Measurements from ENCODE around the gene FBXW8.
"Not testable (repeated sequence)": the region's sequence is repeated elsewhere in the genome, so short reads cannot be mapped to it uniquely, and the experiment has no call there.

FBXW8 gene

DNA sequence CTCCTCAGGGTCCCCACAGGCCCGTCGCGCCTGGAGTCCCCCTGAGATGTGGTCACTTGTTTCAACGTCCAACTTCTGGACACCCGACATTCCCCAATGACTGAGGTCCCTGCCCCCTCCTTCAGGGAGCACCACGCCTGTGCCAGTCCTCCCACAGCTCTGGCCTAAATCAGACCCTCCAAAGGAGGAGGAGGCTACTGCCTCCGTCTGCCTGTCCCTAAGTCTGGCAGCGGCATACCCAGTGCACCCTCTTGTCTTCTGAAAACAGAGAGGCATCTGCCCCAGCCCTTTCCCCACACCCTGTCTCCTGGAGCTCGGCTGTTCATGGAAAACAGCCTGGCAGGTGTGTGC lies 142.3 kb downstream of the FBXW8 start:
- no peak for DNase-seq (ENCODE audit: low read depth in 2 of 2)

DNA sequence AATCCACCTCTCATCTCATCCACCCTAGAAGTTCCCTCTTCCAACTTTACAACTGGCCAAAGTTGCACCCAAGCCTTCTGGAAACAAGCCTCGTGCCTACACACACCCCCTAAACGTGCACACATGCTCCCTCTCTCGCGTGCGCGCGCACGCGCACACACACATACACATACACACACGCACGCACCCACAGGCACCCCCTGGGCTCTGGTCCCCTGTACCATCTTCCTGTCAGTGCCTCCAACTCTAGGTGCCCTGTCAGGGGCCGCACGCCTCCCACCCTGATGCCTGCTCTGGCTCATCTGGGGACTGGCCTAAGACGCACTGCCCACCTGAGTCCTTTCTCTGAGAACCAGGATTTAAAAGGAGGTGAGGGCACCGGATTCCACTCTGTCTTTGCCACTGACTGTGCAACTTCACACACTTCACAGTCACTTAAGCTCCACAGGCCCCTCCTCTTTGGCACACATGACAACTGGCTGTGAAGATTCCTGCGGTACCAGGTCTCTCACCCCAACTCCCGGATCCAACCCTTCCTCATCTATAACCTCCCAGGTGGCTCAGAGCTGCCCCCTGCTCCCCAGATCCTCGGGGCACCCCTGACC lies 142.9 kb downstream of the FBXW8 start:
- DNase-seq (ENCODE audit: low read depth in 2 of 2): no peak

DNA sequence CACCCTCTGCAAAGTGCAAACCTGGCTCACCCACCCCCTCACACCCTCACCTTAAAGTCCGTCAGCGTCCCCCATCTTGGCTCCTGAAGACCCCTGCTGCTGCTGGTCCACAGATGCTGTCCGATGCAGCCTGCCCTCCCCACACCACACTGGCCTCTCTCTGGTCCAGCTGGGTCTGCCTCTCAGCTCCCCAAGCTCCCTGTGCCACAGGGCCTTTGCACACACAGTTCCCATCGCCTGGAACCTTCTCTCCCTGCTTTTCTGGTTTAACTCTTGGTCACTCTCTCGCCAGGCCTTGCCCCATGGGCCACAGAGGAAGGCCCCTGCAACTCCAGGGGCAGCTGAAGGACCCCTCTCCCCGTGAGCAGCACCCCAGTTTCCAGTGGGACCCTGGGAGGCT lies 143.5 kb downstream of the FBXW8 start:
- no peak for DNase-seq (ENCODE audit: low read depth in 2 of 2)

DNA sequence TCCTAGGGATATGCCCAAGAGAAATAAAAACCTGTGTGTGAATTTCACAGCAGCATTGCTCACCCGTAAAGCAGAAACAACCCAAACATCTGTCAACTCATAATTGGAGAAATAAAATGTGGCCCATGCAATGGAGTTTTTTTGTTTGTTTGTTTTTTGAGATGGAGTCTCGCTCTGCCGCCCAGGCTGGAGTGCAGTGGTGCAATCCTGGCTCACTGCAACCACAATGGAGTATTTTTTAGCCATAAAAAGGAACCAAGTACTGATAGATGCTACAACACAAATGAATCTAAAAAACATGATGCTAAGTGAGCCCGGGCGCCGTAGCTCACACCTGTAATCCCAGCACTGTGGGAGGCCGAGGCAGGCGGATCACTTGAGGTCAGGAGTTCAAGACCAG lies 146.9 kb downstream of the FBXW8 start:
- not testable (repeated sequence) for DNase-seq (ENCODE audit: low read depth in 2 of 2)

DNA sequence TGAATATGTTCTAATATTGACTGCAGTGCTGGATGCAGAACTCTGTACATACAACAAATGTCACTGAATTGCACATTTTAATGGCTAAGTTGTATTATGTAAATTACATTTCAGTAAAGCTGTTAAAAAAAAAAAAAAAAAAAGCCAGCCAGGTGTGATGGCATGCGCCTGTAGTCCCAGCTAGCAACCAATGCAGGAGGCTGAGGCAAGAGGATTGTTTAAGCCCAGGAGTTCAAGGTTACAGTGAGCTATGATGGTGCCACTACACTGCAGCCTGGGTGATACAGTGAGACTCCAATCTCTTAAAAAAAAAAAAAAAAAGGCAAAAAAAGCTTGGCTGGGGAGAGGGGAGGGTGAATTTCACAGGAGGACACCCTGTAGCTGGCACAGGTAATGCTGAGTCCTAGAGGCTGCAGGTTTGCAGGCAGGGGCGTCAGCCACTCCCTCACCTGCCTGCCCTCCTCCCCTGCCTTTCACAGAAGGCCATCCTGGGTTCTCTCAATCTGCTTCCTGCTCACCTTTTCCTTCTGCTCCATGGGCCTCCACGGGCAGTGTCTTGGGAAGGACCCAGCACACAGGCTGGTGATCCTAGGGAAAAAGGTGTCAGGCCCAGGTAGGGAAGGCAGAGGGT lies 147.8 kb downstream of the FBXW8 start:
- DNase-seq (ENCODE audit: low read depth in 2 of 2): no peak

DNA sequence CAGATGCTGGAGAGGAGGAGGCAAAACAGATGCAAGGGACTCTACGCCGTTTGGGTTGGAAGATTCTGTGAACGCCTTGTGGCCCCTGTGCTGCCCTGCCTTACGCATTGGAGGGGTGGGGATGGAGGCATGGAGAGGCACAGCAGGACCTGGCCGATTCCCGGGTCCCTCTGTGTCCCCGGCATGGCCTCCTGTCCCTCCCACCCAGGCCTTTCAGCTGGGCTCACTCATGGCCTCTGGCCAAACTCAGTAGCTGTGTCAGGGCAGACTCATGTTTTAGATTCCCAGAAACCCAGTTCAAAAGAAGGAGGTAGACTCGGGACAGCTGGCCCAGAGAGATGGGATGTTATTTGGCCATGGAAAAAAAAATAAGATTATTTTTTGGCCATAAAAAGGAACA lies 148.4 kb downstream of the FBXW8 start:
- DNase-seq (ENCODE audit: low read depth in 2 of 2): no peak

DNA sequence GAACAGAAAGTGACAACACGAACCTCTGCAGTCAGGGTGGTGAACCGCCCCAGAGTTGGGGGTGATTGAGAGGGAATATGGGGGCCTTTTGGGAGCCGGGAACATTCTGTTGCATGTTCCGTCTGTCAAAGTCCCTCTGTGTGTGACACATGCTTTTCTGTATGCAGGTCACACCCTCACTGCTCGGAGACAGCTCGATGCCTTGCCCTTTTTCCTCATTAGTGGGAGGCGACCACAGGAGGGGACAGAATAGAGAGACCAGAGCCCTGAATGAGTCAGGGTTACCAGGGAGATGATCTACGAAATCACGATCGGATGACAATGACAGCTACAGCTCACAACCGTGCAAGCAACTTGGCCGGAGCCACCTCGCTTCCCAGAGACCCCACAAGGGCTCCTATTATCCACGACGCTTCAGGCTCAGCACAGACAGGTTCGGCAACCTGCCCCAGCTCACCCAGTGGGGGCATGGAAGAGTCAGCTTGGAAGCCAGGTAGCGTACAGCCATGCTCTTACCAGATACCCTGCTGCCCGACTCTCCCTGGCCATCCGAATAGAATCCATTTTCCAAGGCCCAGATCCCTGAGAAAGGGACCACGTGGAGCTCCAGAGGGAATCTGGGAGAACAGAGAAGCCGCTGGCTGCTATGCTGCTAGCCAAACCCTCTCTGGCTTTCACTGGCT lies 149.6 kb downstream of the FBXW8 start:
- no peak for DNase-seq (ENCODE audit: low read depth in 2 of 2)

DNA sequence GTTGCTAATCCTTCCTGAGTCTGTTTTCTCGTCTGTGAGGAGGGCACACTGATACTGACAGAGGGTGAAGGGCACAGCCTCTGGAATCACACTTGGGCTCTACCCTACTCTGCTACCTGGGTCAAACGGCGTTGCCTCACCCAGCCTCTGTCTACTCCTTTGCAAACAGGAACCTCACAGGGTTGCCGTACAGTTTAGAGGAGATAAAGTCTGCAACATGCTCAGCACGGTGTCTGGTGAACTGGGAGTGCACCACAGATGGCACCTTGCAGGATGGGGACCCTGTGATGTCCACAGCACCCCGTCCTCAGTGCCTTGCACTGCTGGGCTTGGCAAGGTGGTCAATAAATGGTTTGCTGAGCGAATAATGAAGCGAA lies 150.2 kb downstream of the FBXW8 start:
- DNase-seq (ENCODE audit: low read depth in 2 of 2): no peak

DNA sequence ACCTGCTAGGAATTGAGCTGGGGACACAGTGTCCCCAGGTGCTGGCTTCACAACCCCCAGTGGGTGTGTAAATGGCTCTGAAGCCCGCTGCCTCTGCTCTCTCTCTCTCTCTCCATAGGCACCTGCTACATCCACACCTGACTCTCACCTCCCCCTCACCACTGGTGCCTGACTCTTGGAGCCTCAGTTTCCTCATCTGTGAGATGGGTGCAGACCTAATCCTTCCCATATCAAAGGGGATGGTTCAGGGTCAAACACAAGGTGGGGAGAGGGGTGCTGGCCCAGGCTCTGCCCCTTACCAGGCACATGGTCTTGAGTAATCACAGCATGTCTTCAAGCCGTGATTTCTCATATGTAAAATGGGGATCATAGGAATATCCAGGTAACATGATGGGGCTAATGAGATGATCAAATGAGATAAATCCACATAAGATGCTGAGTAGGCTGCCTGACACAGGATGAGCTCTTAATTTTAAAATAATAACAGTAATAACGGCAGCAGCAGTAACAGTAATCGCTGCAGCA lies 150.9 kb downstream of the FBXW8 start:
- no peak for DNase-seq (ENCODE audit: low read depth in 2 of 2)

DNA sequence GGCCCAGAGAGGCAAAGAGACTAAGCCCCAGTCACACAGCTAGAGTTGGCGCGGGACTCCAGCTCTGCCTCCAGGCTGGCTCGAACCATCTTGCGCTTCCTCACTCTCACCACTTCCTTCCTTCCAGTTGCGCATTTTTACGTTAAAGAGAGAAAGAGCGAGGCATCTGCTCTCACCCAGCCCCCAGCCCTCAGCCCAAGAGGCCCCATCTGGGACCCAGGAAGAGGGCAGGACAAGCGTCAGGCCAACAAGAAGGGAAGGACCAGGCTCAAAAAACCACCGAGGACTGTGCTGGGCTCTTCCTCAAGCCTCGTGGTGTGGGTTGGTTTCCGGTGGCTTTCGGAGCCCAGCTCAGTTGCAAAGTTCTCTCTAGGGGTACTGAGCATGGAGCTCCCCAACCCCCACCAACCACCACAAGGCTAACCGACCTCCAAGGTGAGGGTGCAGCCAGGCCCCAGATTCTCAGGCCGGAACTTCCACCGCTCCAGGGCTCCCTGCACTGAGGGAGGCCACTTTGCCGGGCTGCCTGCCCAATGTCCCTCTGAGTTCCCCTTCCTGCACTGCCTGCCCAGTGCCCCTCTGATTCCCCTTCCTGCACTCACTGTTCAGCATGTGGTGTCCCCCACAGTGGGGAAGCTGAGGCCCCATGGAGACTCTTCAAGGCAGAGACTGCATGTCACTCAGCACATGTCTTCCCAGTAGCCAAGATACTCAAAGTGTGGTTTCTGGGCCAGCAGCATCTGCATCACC lies 152.6 kb downstream of the FBXW8 start:
- no peak for DNase-seq (ENCODE audit: low read depth in 2 of 2)

DNA sequence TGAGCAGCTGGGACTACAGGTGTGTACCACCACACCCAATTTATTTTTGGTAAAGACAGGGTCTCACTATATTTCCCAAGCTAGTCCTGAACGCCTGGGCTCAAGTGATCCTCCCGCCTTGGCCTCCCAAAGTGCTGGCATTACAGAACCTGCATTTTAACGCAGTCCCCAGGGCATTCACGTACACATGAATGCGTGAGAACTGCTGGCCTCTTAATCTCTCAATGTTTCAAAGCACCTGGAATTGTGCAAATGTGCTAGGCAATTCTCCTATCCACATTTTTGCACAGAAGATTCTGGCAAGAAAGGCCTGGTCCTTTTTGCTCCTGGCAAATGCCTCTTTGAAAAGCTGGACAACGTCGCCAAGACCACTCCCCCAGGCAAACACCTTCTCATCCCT lies 153.3 kb downstream of the FBXW8 start:
- DNase-seq (ENCODE audit: low read depth in 2 of 2): no peak

DNA sequence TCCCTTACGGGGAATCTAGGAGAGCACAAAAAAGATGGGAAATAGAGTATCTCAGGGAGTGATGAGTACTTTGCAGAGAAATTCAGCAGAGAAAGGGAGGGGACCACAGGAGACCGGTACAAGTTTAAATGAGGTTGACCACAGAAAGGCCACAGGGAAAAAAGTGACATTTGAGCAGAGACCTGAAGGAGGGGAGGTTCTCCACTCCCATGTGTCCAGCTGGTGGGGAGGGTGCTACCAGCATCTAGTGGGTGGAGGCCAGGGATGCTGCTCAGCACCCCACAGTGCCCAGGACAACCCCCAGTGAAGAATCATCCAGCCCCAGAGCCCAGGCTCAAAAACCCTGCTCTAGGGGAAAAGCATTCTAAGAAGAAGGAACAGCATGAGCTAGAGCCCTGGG lies 153.8 kb downstream of the FBXW8 start:
- no peak for DNase-seq (ENCODE audit: low read depth in 2 of 2)

DNA sequence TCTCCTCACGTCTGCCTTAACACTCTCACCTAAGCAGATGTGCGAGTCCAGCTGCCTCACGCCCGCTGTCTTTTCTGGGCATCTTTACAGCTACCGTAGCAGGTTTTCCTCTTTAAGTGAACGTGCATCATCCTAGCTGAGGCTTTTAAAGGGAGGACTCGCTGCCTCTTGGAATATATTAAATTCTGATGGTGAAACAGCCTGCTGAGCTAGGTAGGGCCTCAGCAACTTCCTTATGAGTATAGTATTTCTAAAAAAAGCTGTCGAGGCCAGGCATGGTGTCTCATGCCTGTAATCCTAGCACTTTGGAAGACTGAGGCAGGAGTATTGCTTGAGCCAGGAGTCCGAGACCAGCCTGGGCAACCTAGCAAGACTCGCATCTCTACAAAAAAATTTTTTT lies 156.3 kb downstream of the FBXW8 start:
- DNase-seq (ENCODE audit: low read depth in 2 of 2): no peak

DNA sequence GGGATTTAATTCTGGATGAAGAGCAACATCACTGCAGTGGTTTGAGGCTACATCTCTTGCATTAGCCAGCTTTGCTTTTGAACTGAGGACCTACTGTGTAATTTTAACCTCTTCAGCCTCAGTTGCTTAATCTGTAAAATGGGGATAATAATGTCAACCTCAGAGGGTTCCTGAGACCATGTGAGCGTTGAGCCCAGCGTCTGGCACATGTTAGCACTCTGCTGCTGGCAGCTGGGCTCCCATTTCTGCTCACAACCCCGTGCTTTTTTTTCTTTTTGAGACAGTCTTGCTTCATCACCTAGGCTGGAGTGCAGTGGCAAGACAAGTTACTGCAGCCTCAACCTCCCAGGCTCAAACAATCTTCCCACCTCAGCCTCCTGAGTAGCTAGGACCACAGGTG lies 156.9 kb downstream of the FBXW8 start:
- DNase-seq (ENCODE audit: low read depth in 2 of 2): no peak

DNA sequence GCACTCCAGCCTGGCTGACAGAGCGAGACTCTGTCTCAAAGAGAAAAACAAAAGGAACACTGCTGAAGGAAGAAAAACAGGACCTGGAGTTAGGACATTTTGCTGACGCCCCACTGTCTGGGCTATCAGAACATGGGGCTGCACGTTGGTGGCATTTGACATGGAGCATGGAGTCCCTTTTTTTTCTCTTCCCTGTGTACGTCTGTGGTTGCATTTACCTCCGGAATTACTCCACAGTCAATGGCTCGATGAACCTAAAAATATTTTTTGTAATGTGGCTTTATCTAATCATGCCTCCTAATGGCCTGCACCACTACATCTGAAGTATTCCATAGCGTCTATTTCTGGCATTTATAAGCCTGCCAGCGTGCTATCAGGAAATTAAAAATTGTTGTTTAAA lies 157.7 kb downstream of the FBXW8 start:
- no peak for DNase-seq (ENCODE audit: low read depth in 2 of 2)

DNA sequence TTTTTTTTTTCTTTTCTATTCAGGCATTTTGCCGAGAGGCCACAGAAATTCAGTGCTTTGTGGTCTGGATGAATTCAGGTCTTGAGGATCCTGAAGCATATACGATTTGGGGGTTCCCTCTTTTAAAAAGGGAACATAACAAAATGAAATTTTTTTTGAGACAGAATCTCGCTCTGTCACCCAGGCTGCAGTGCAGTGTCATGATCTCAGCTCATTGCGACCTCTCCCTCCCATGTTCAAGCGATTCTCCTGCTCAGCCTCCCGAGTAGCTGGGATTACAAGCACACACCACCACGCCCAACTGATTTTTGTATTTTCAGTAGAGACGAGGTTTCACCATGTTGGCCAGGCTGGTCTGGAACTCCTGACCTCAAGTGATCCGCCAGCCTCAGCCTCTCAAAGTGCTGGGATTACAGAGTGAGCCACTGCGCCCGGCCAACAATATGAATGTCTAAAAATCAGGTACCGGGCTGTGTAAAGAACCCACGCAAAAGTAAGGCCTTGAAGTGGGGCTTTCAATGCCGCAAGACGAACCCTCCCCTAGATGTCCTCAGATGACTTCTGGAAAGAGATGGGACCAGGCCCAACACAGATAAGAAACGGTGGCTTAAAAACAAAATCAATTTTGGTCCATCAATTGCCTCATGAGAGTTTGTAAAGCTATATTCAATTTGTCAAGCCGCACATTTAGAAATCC lies 158.5 kb downstream of the FBXW8 start:
- no peak for DNase-seq (ENCODE audit: low read depth in 2 of 2)

DNA sequence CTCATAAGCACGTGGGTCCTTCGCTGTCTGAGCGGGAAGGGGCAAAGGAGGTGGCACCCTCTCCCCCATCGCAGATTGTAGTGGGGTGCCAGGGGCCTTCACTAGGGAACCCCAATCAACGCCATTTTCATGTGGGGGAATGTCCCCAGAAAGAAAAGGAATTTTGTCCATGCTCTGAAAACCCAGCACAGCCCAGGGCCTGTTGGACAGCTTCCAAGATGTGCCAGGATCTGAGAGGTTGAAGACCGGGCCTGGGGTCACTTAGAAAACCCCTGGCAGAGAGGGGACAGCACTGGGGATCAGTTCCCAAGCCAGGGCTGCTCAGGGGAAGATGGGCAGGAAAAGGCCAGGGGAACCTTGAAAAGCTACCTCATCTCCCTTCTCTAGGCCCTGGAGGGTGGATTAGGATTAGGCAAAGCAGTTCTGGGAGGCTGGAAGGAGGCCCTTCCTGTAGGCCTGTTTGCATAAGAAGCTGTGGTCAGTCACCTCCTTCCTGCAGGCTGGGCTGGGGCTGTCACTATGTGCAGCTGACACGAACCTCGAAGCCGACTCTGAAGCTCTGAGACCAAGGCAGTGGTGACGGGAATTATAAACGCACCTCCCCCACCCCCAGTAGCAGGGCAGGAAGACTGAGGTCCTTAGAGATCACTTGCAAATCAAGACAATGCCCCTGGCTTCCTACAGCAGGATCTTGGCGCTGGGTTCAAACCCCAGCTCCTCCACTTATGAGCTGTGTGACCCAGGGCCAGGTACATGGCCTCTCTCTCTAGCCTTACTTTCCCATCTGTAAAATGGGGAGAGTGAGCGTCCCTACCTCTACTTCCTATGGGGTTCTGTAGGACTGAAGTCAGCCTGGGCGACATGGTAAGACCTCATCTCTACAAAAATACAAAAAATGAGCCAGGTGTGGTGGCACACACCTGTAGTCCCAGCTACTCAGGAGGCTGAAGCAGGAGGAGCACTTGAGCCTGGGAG lies 159.5 kb downstream of the FBXW8 start:
- no peak for DNase-seq (ENCODE audit: low read depth in 2 of 2)

DNA sequence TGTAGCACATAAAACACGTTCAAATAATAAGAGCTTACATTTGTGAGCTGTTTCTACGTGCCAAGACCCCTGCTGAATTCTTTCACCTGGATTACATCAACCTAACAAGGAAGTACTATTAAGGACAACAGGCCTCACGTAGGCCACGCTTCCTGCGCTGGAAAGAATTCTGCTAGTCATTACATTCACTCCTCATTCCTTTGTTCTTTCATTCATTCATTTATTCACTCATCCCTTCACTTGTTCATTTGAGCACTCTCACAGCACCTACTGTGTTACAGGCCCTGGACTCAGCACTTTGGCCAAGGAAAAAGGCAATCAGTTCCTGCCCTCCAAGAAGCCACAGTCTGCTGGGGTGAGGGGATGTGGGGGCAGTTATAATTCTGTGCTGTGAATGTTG lies 160.3 kb downstream of the FBXW8 start:
- no peak for DNase-seq (ENCODE audit: low read depth in 2 of 2)

DNA sequence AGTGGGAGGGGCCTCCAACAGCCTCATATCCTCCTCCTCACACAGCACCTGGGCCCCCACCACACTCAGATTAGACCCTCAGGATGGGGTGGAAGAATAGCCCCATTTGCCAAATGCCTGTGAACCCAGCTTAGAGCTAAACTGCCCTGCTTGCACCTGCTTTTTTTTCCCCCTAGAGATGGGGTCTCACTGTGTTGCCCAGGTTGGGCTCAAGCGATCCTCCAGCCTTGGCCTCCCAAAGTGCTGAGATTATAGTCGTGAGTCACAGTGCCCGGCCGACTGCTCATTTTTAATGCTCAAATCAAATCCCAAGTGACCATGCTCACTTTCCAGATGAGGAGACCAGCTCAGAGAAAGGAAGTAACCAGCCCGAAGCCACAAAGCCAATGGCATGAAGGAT lies 161.4 kb downstream of the FBXW8 start:
- DNase-seq (ENCODE audit: low read depth in 2 of 2): no peak

DNA sequence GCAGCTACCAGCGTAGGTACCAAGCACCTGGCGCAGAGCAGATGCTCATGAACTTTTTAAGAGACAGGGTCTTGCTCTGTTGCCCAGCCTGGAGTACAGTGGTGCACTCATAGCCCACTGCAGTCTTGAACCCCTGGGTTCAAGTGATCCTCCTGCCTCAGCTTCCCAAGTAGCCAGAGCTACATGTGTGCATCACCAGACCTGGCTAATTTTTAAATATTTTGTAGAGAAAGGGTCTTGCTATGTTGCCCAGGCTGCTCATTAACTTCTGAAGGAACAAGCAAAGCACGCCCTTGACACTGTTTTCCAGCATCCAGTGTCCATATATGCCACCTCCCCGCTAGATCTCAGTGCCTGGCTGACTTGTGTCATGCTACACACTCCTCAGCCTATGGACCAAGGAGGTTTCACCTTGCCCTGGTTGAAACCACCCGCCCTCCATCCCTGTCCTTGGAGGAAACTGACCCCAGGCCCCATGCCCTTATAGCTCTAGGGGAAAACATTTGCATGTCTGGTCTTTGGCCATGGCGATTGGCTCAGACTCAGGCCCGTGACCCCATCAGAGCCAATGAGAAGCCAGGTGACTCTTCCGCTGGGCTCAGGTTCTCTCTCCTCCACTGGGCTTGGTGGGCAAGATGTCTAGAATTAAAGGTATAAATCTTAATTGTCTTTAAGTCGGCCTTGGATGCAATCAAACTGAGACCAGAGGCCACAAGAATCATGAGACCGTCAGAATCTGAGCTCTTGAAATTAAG lies 162.2 kb downstream of the FBXW8 start:
- DNase-seq (ENCODE audit: low read depth in 2 of 2): no peak
